NCI-H748 (cell line): Measurements from ENCODE around the gene AIRE.

Experiments used
- DNase-seq: peaks from one replicate; lab custom pipeline; 2025; ENCODE audit not compliant: unreplicated experiment; lab: John Stamatoyannopoulos, UW

AIRE gene

GRCh38 chr21:44322621-44323325 lies 37.1 kb downstream of the AIRE start:
- DNase-seq: no peak

DNA sequence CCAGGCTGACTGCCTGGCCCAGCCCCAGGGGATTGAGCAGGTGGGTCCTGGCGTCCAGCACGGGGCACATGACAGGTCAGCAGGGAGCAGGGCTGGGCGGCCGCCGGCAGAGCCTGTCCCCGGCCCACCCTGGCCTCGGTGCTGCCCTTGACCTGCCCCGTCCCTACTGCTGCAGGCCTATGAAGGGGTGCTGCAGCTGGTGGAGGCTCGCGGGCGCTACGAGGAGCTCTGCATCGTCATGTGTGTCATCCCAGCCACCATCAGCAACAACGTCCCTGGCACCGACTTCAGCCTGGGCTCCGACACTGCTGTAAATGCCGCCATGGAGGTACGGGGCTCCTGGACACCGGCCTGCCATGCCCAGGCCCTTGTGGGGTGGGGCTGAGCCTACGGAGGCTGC lies 37.9 kb downstream of the AIRE start:
- no peak for DNase-seq

DNA sequence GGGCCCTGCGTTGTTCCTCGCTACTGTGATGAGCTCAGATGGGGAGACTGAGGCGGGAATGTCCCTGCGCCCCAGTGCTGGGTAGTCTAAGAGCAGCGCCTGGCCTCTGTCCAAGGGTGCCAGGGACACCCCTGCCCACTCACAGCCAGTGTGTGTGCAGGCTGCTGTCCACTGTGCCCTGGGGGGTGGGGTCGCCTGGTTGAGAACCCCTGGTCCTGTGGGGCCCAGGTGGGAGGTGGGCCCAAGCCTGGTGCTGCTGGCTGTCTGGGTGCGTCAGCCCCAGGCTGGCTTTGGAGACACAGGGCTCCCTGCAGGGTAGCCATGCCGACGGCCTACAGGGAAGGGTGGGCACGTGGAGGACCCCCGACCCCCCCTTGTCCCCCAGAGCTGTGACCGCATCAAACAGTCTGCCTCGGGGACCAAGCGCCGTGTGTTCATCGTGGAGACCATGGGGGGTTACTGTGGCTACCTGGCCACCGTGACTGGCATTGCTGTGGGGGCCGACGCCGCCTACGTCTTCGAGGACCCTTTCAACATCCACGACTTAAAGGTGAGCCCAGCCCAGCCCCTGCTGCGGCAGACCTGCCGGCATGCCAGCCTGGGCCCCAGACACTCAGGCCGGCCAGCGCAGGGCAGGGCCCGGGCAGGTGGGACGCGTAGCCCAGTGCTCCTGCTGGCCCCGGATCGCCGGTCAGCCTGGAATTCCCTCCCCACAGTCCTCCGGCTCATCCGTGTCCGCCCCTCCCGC lies 38.6 kb downstream of the AIRE start:
- no peak for DNase-seq

DNA sequence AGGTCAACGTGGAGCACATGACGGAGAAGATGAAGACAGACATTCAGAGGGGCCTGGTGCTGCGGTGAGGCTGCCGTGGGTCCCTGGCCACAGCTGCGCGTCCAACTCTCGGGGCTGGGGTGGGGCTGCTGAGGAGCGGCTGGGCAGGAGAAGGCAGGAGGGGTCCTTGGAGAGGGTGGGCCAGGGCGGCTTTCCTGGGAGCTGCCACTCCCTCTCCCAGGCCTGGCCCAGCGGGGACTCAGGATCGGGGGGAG lies 39.1 kb downstream of the AIRE start:
- no peak for DNase-seq

DNA sequence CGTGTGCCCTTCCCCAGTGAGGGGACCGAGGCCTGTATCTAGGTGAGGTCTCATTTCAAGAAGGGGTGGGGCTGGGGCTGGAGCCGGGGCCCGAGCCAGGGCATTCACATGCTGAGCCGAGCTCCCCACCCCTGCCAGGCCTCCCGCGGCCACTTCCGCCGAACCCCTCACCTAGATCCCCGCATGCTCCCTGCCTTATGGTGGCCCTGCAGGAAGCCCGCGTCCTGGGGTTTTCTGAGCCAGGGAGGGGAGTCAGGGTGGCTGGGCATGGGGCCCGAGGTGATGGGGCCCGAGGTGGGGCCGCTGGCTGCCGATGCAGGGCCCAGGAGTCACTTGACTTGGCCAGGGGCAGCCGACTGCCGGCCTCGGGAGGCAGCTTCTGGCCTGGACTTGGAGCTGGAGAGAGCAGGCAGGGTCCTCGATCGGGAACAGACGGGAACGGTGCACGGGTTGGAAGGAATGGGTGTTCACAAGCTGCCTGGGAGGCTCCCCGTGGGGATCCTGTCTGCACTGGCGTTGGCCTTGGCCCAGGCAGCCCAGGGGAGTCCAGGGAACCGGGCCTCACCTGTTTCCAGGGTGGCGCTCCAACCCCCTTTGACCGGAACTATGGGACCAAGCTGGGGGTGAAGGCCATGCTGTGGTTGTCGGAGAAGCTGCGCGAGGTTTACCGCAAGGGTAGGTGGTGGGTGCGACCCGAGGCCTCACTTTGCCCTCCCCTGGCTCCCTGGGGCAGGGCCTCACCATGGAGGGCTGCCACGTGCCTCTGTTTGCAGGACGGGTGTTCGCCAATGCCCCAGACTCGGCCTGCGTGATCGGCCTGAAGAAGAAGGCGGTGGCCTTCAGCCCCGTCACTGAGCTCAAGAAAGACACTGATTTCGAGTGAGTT lies 40.0 kb downstream of the AIRE start:
- DNase-seq: no peak

GRCh38 chr21:44326272-44326647 lies 40.6 kb downstream of the AIRE start:
- DNase-seq: no peak

DNA sequence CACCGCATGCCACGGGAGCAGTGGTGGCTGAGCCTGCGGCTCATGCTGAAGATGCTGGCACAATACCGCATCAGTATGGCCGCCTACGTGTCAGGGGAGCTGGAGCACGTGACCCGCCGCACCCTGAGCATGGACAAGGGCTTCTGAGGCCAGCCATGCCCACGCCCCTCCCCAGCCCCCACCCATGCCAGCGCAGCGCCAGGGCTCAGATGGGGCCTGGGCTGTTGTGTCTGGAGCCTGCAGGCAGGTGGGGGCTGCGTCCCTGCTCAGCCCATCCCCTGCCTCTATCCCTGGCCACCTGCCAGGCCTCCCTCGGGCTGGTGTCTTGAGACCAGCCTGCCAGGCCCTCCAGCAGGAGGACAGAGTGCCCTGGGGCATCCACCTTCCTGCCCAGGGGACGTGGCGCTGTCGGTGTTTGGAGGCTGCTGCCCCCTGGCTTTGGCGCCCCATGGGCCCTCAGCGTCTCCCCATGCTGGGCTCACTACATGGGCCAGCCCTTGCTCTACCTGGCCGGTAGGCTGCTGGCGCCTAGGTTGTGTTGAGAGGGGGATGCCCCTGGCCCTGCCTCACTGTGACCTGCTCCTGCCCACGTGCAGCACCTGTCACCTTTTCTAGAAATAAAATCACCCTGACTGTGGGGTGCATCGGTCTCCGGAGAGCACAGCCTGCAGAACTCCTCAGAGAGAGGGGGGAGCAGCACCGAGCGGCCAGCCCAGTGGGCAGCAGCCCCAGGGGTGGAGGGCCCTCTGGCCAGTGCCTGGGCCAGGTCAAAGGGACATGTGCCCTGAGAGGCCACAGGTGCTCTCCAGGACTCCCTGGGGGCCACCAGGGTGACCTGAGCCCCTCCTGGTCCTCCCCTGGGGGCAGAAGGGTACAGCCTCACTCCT lies 41.3 kb downstream of the AIRE start:
- no peak for DNase-seq

DNA sequence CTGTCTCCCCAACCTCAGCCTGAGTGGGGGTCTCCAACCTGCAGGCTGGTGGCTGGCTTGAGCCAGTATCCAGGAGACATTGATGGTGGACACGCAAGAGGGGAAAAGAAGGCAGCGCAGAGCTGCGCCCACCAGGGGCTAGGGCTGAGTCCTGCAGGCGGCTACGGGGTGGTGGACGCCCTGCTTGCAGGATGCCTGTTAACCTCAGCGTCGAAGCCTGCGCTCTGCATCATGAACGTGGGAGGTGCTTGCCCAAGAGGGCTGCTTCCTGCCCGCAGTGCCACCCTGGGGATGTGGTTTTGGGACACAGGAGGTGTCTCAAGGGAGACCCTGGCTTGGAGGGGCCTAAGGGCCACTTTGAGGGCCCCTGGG lies 41.9 kb downstream of the AIRE start:
- no peak for DNase-seq

- DNase-seq: no peak
Observed at GRCh38 chr21:44328242-44328895, 42.7 kb downstream of the AIRE start.

- DNase-seq: no peak
Observed at GRCh38 chr21:44329086-44329889, 43.6 kb downstream of the AIRE start.

DNA sequence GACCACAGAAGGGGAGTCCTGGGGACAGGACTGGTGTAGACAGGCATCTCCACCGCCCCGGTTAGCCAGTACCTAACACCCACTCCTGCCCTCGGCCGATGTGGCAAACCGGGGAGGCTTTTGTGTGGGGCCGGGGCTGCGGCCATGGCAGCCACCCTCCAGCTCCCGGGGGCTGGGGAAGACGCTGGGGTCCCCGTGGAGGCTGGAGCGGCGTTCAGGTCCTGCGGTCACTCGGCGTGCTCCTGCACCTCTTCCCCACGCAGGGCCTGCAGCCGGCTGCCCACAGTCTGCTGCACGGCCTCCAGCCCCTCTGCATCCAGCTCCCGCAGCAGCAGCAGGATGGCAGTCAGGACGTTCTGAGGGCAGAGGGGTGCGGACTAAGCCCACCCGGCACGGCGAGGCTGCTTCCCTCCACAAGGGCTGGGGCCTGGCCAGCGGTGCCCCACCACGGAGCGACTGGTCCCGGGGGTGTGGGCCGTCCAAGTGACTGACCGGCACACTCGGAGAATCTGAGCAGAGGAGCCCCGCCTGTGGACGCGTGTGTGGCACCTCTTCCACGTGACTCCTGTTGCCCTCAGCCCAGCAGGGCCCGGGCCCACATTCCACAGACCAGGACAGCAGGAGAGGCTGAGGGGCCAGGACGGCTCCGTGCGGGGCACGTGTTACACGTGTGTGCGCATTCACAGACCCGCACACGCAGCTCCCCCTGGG lies 44.5 kb downstream of the AIRE start:
- DNase-seq: no peak

GRCh38 chr21:44330698-44331097 lies 45.0 kb downstream of the AIRE start:
- DNase-seq: no peak

GRCh38 chr21:44331209-44331608 lies 45.5 kb downstream of the AIRE start:
- no peak for DNase-seq

- DNase-seq: no peak
Observed at GRCh38 chr21:44331650-44332307, 46.1 kb downstream of the AIRE start.

GRCh38 chr21:44332383-44332782 lies 46.7 kb downstream of the AIRE start:
- DNase-seq: no peak

GRCh38 chr21:44332965-44333364 lies 47.3 kb downstream of the AIRE start:
- no peak for DNase-seq

DNA sequence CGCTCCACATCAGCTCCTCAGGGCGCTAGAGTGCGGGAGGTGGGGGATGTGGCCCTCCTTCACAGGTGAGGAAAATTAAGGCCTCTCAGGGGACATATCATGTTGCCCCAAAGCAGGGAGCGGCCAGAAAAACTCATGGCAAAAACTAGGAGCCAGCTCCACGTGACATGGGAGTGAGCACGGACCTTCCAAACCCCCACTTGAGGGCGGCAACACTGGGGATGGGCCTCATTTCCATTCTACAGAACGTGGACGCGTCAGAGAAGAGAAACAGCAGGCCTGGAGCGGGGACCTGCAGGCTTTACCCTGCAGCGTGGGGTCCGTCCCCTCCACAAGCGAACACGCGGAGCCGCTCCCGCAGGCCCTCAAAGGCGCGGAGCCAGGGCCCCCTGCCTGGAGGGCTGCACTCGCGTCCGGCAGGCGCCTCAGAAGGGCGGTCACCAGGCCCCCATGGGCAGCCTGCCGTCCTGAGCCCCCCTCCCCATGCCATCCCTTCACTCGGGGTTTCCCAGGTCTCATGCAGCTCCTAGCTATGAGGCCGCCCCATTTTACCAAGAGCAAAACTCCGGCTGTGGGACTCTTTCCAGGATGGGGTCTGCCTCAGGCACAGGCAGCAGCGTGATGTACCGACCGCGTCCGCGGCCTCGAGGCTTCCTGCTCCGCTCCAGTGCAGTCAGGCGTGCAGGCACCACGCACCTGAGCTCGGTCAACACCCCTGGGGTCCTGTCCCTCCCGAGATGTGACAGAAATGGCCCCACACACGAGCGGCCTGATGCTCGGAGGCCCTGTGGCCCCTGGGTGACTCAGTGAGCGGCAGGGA lies 48.0 kb downstream of the AIRE start:
- DNase-seq: peak; percentile 7
